Measurements from ENCODE around the gene MDFI.

GRCh38 chr6:41604006-41604405 is 34.3 kb upstream of the MDFI start:
- no peak for TF ChIP-seq CEBPB (tag; IDR thresholded peaks at IDR 0.05)
- TF ChIP-seq, protein P1, sequence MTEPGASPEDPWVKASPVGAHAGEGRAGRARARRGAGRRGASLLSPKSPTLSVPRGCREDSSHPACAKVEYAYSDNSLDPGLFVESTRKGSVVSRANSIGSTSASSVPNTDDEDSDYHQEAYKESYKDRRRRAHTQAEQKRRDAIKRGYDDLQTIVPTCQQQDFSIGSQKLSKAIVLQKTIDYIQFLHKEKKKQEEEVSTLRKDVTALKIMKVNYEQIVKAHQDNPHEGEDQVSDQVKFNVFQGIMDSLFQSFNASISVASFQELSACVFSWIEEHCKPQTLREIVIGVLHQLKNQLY (CRISPR knock-in tag; conservative IDR thresholded peaks at IDR 0.05): no peak
- no peak for TF ChIP-seq ZKSCAN1 (IDR thresholded peaks at IDR 0.05; ENCODE audit: low read depth, low read length)
- TF ChIP-seq, protein P2, sequence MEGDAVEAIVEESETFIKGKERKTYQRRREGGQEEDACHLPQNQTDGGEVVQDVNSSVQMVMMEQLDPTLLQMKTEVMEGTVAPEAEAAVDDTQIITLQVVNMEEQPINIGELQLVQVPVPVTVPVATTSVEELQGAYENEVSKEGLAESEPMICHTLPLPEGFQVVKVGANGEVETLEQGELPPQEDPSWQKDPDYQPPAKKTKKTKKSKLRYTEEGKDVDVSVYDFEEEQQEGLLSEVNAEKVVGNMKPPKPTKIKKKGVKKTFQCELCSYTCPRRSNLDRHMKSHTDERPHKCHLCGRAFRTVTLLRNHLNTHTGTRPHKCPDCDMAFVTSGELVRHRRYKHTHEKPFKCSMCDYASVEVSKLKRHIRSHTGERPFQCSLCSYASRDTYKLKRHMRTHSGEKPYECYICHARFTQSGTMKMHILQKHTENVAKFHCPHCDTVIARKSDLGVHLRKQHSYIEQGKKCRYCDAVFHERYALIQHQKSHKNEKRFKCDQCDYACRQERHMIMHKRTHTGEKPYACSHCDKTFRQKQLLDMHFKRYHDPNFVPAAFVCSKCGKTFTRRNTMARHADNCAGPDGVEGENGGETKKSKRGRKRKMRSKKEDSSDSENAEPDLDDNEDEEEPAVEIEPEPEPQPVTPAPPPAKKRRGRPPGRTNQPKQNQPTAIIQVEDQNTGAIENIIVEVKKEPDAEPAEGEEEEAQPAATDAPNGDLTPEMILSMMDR (IDR thresholded peaks at IDR 0.05 in 2 of 3, conservative IDR thresholded peaks at IDR 0.05 in 1 of 3; ENCODE audit: insufficient read depth in 2 of 3, low read depth in 1 of 3, low read length in 3 of 3): no peak
- TF ChIP-seq ZKSCAN8 (CRISPR knock-in tag; IDR thresholded peaks at IDR 0.05): no peak
- TF ChIP-seq TCF7L2 (IDR thresholded peaks at IDR 0.05; ENCODE audit: low read depth, low read length): no peak
- TF ChIP-seq PREB (CRISPR knock-in tag; IDR thresholded peaks at IDR 0.05): no peak
